Camera-type eye (tissue), 1 donor: ENCODE results near the gene CAMKK1. TPM values are rescaled to one million over a fixed set of nuclear protein-coding genes. Genes with fewer than 3 reads are reported as not detected.

ENCODE experiments used
- total RNA-seq: library from RNA; depleted of rRNA; stranded (reverse); fragments of >200 nt; gene quantifications from one replicate; pipeline ENCODE4 v1.2.3, GENCODE V29; 2014

CAMKK1 gene
- total RNA-seq, result 22.0 TPM

DNA sequence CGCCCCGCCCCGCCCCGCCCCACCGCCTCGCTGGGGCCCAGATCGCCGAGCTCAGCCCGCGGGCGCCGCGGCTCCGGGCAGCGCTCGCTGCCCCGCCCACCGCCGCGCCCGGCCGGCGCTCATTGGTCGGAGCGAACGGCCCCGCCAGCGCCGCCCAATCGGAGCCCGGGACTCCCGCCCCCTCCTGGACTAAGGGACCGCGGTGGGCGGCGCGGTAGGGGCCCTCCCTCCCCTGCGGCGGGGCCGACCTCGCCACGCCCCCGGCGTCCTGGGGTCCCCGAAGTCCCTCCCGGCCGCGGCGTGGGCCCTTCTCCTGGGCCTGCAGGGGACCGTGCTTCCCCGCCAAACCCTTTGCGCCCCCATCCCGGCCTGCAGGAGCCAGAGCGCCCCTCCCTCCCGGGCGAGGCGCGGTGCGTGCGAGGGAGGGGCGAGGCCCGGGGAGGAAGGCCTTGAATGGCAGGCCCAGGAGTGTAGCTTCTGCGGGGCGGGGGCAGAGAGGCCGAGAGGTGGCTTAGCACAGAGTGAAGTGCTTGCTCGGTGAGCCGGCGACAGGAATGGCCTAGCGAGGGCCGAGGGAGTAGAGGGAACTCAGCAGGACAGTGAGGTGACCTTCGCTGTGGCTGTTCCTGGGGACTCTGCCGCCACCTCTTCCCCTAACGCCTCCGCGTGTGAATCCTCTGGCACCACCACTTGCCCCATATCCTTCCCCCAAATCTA is at the start of gene CAMKK1:
Gene CAMKK1 (minus strand): TSS at position 51 of the 717 bp plus-strand sequence. CDS start 7,366 bp downstream, outside the sequence.

DNA sequence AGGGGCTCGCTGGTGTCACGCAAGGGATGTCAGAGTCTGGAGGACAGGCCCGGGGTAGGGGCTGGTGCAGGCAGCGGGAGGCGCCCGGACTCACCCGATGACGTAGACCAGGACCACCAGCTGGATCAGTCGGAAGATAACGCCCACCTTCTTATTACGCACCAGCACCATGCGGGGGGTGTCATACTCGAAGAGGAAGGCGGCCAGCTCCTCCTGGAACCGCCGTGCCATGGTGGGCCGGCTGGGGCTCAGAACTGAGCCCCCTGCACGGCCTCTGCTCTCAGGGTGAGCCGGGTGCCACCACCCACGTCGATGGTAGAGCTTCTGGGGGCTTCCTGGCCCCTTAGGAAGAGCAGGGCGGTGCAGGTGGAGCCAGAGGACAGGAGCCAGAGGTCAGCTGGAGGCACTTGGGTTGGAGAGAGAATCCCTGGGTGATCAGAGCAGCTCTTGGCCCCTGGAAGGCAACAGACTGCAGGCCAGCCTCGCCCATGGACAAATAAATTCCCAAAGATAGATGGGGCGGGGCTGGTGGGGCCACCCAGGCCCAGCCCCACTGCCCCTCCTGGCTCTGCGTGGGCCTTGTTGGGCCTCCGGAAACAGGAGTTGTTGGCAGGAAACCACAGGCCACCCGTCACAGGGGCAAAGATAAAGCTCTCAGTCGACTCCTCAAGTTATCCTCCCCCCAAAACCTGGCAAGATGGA is 23.3 kb upstream of the CAMKK1 start, which contains the start of gene P2RX1:
Gene P2RX1 (minus strand): TSS at position 471 of the 702 bp plus-strand sequence. CDS start 240 bp downstream, at position 231.

DNA sequence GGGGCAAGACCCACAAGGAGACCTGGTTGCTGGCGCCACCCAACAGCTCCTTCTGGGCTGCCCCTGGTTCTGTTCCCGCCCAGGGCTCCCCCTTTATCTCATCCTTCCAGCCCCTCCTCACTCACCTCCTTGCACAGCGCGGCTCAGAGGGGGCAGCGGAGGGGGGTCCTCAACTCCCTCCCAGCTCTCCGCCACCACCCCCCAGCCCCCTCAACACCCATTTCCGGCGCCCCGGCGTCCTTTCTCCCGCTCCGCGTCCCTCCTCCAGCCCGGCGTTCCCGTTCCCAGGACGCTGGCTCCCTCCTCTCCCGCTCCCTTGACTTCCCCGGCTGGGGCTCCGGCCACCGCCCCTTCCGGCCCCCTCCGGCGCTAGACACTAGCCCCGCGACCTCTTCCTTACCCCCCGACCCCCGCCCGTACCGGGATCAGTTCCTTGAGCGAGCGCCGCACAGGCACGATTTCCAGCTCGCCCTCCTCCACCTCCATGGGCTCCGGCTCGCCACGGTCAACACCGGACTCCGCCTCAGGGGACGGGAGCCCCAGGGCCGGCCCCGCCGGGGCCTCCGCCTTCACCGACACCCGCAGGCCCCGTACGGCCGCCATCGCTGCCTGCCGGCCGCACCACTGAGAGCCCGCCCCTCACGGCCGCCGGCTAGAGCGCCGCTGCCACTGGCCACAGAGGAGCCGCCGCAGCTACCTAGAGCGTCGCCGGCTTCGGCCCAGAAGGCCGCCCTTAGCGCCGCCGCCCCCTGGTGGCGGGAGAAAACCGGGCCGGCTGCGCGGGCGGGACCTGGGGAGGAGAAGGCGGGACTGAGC is 47.0 kb downstream of the CAMKK1 start, which contains the start of gene NCBP3:
Gene NCBP3 (minus strand): TSS at position 626 of the 816 bp plus-strand sequence. CDS start 23 bp downstream, at position 603.

Other genes starting within 250 kb of the CAMKK1 start
- gene TAX1BP3, start 224.5 kb downstream of the CAMKK1 start, total RNA-seq, result 37.0 TPM
- 16.1 TPM for gene EMC6, start 224.2 kb downstream of the CAMKK1 start, total RNA-seq
- gene P2RX5, start 196.9 kb downstream of the CAMKK1 start, total RNA-seq, result 3.0 TPM
- 1.8 TPM for gene HASPIN, start 169.2 kb downstream of the CAMKK1 start, total RNA-seq
- gene ITGAE, start 91.9 kb downstream of the CAMKK1 start, total RNA-seq, result 7.9 TPM
- gene NCBP3, start 46.8 kb downstream of the CAMKK1 start, total RNA-seq, result 47.1 TPM
- gene P2RX1, start 23.4 kb upstream of the CAMKK1 start, total RNA-seq, result 1.0 TPM
- gene ATP2A3, start 71.4 kb upstream of the CAMKK1 start, total RNA-seq, result 10.7 TPM
- gene ZZEF1, start 250.0 kb upstream of the CAMKK1 start, total RNA-seq, result 72.8 TPM